K562 (cell line): ENCODE data around the gene QRICH1. TPM values are rescaled to one million over a fixed set of nuclear protein-coding genes. Genes with fewer than 3 reads are reported as not detected.

Experiments used
- ATAC-seq: fragments of 200-7000 bp; cut with Tn5 transposase; 3 replicates; pipeline ENCODE4 v1.9.1; 2020; ENCODE audit warnings: moderate library complexity
- BruUV-seq: library from RNA; stranded (reverse); fragments of 400-500 nt; replicated peaks from 2 replicates; lab custom pipeline; 2021; lab: Mats Ljungman, UMichigan
- CTCF ChIA-PET: fragments of 300-600 bp; formaldehyde crosslinking; extraction: SDS; loops from one replicate; lab custom pipeline; 2021; ENCODE audit warnings: low intra/inter-chr PET ratio; lab: Yijun Ruan, JAX
- POLR2A ChIA-PET: fragments of 300-600, 350-650 bp; sonication (Branson Sonifier 250); formaldehyde crosslinking; extraction: SDS; loops from one replicate; lab custom pipeline; 2021; ENCODE audit warnings: antibody characterized with exemption, inconsistent platforms; lab: Yijun Ruan, JAX
- DNase-seq, 4 experiments: peaks; one replicate each; pipeline versions ENCODE4 v3.0.0 to v3.0.0-alpha.2; 2011 to 2018; ENCODE audit warnings: low spot score in 3 of 4, mixed read lengths in 3 of 4; ENCODE audit errors: extremely low read depth in 1 of 4
- FAIRE-seq: peaks from 2 replicates; lab custom pipeline; 2011; peaks lifted over from hg19 to GRCh38; lab: Jason Lieb, UNC
- H2AFZ ChIP-seq: 2 replicates; pipeline ENCODE4 v1.6.0; 2011; ENCODE audit warnings: low read depth, low read length, control low read depth, inconsistent platforms
- H3K27ac ChIP-seq: fragments of 200-600 bp; 3 replicates; pipeline ENCODE4 v1.8.0; 2011; ENCODE audit warnings: low read depth, mild to moderate bottlenecking, control low read depth, inconsistent platforms, low read length, moderate library complexity, mixed read lengths; ENCODE audit errors: extremely low read depth
- H3K27me3 ChIP-seq, 2 experiments: fragments of 300-600 bp in 1 of 2; 2 replicates in 1 of 2; 3 replicates in 1 of 2; pipeline versions ENCODE4 v1.6.0 to v1.8.0; 2011; ENCODE audit warnings: inconsistent platforms in 2 of 2, low read length in 2 of 2, mild to moderate bottlenecking in 1 of 2, mixed read lengths in 1 of 2, moderate library complexity in 1 of 2; ENCODE audit not compliant: control insufficient read depth in 2 of 2, insufficient read depth in 2 of 2
- H3K36me3 ChIP-seq: fragments of 300-600 bp; 3 replicates; pipeline ENCODE4 v1.8.0; 2011; ENCODE audit warnings: mild to moderate bottlenecking, low read length, inconsistent platforms; ENCODE audit not compliant: control insufficient read depth, insufficient read depth
- H3K4me1 ChIP-seq, 2 experiments: fragments of 200-600 bp in 1 of 2; replicated peaks in 1 of 2; 2 replicates in 1 of 2; 3 replicates in 1 of 2; pipeline versions ENCODE4 v1.5.1 to v1.8.0; 2011; ENCODE audit warnings: inconsistent platforms in 2 of 2, low read length in 2 of 2, mild to moderate bottlenecking in 1 of 2, mixed read lengths in 1 of 2, moderate library complexity in 1 of 2; ENCODE audit not compliant: control insufficient read depth in 2 of 2, insufficient read depth in 2 of 2
- H3K4me2 ChIP-seq: 2 replicates; pipeline ENCODE4 v1.6.1; 2011; ENCODE audit warnings: low read length, control low read depth, inconsistent platforms, mixed read lengths; ENCODE audit not compliant: insufficient read depth
- H3K4me3 ChIP-seq: fragments of 200-600 bp; sonication (generic), shearing (Covaris generic); 2 replicates; pipeline ENCODE4 v1.5.1; 2016; ENCODE audit warnings: control low read depth, inconsistent platforms
- H3K79me2 ChIP-seq: fragments of 200-600 bp; 3 replicates; pipeline ENCODE4 v1.8.0; 2011; ENCODE audit warnings: low read length, inconsistent platforms; ENCODE audit not compliant: control insufficient read depth, insufficient read depth
- H3K9ac ChIP-seq, 2 experiments: 2 replicates each; pipeline versions ENCODE4 v1.6.0 to v1.6.1; 2011; ENCODE audit warnings: low read depth in 2 of 2, low read length in 2 of 2, control low read depth in 1 of 2, inconsistent platforms in 1 of 2, mild to moderate bottlenecking in 1 of 2, mixed read lengths in 1 of 2; ENCODE audit not compliant: insufficient read depth in 1 of 2
- H3K9me1 ChIP-seq: one replicate; pipeline ENCODE4 v1.6.0; 2011; ENCODE audit warnings: inconsistent platforms, mild to moderate bottlenecking, low read length, moderate library complexity; ENCODE audit not compliant: control insufficient read depth, insufficient read depth
- H3K9me3 ChIP-seq: replicated peaks from 2 replicates; pipeline ENCODE4 v1.5.1; 2011; ENCODE audit warnings: low read depth, low read length, inconsistent platforms; ENCODE audit not compliant: control insufficient read depth, insufficient read depth
- H4K20me1 ChIP-seq: replicated peaks from 2 replicates; pipeline ENCODE4 v1.6.1; 2011; ENCODE audit warnings: low read length, inconsistent platforms, mixed read lengths; ENCODE audit not compliant: control insufficient read depth, insufficient read depth
- ATF1 ChIP-seq, 2 experiments: fragments of 450-650 bp in 1 of 2; IDR thresholded peaks; 2 replicates each; pipeline ENCODE4 v1.6.1; 2016; ENCODE audit warnings: missing compliant biosample characterization in 1 of 2, missing genetic modification characterization in 1 of 2
- E2F6 ChIP-seq, 2 experiments: IDR thresholded peaks; 2 replicates each; pipeline ENCODE4 v1.6.1; 2011; ENCODE audit warnings: borderline replicate concordance in 1 of 2, control low read depth in 1 of 2, low read depth in 1 of 2, low read length in 1 of 2, mild to moderate bottlenecking in 1 of 2, mixed read lengths in 1 of 2, moderate library complexity in 1 of 2; ENCODE audit not compliant: insufficient read depth in 1 of 2, insufficient read length in 1 of 2, poor library complexity in 1 of 2, severe bottlenecking in 1 of 2; ENCODE audit errors: extremely low read depth in 1 of 2
- E4F1 ChIP-seq: fragments of 250-450 bp; sonication (Bioruptor Pico); IDR thresholded peaks from 2 replicates; pipeline ENCODE4 v1.5.0; 2021; ENCODE audit warnings: mild to moderate bottlenecking, borderline replicate concordance
- WGBS: fragments of 100-300 bp; shearing (Covaris generic); methylation state at CpG from one replicate; pipeline ENCODE4 v1.1.6; 2016; ENCODE audit warnings: low coverage, mixed read lengths; ENCODE audit not compliant: insufficient coverage; ENCODE audit errors: missing lambda C conversion rate; 5-methylcytosine and 5-hydroxymethylcytosine counted together
- in situ Hi-C: fragments of 300-500 bp; cut with MboI; formaldehyde crosslinking; loops from 4 replicates; pipeline ENCODE4 v1.15.0; 2018; ENCODE audit warnings: inconsistent platforms, mixed read lengths
- intact Hi-C: fragments of 100-400 bp; cut with micrococcal nuclease; formaldehyde crosslinking; loops from 2 replicates; pipeline ENCODE4 v1.14.2; 2022
- polyA plus RNA-seq, 8 experiments: library from polyadenylated mRNA; depleted of rRNA in 4 of 8; stranded (reverse) in 5 of 8; unstranded in 3 of 8; fragments of >200 nt; fragmentation: Nextera tagmentation in 2 of 8; fragmentation: Illumina TruSeq in 1 of 8; extraction: Ambion mirVana in 2 of 8; extraction: Trizol in 1 of 8; gene quantifications; 2 replicates each; pipeline versions ENCODE4 v1.2.1 to v1.2.3, GENCODE V29; 2011 to 2014; ENCODE audit warnings: inconsistent platforms in 1 of 8, missing spikeins in 1 of 8
- total RNA-seq, 7 experiments: library from RNA; depleted of rRNA in 6 of 7; stranded (reverse); fragments of >200 nt in 6 of 7; fragmentation: Illumina TruSeq in 2 of 7; extraction: Trizol in 2 of 7; gene quantifications; 2 replicates each; pipeline versions ENCODE4 v1.2.1 to v1.2.3, GENCODE V29; 2011 to 2021; ENCODE audit warnings: low replicate concordance in 1 of 7

QRICH1 gene
- total and polyA plus RNA-seq, 9 of the 15 experiments (the other 6 are each of a cell fraction or from before 2014, with no cell fraction given): 20.1 to 99.2 (median 56.7) TPM

DNA sequence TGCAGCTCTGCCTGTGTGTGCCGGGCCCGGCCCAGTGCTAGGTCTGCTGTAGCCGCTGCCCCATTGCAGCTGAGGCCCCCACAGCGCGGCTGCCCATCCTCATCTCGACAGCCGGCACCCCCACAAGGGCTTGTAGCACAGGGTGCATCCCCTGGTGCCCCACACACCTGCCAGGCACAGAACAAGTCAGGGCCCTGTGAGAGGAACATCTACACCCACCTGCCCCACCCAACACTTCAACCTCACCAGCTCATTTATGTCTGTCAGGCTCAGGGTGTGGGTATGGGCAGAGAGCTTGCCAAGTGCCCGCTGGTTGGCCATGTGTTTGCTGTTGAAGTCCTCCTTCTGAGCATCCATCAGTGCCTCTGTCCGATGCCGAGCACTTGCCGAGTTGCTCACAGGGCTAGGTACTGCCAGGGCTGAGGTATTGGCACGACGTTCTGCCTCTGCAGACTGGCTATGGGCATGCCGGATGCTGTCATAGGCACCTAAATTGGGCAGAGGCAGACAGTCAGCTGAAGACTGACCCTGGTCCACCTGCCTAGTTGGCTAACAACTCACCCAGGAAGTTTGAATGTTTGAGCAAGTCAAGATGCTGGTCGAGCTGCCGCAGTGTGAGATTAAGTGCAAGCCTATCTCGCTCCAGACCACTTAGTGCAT, 29.1 kb upstream of the QRICH1 start (continued):
- TF ChIP-seq E4F1 (CRISPR knock-in tag): no peak
- TF ChIP-seq, all 486 proteins: peak for 0

DNA sequence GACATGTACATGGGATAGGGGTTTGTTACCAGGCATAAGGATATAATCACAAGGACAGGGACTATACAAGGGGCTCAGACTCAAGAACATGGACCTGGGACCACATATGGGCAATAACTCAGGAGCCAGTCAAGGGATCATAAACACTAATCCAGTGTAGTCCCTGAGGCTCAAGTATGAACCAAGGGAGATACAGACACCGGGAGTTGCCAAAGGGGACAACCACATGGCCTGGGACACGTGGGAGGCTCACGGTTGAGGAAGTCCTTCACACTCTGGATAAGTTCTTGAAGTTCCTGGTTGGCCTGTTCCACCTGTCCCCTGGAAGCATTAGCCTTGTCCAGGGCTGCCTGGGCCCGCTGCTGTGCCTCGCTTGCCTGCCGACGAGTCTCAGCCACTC, 28.6 kb upstream of the QRICH1 start:
- CTCF ChIA-PET: no interaction called here
- H3K4me3 ChIP-seq: no peak overlapping the region
- in situ Hi-C loops: no loop called here

More for the DNA sequence above, 28.6 kb upstream of the QRICH1 start:
- TF ChIP-seq E2F6 (IDR thresholded peaks at IDR 0.05; ENCODE audit: borderline replicate concordance in 1 of 2, extremely low read depth in 1 of 2, insufficient read depth in 1 of 2, insufficient read length in 1 of 2, low read depth in 1 of 2, low read length in 1 of 2, poor library complexity in 1 of 2, severe bottlenecking in 1 of 2) (peak in 1 of 2 experiments; percentile 10), ATF1 (CRISPR knock-in tag; IDR thresholded peaks at IDR 0.05) (no peak), ATF1 (tag; IDR thresholded peaks at IDR 0.05) (no peak)
- intact Hi-C loops: no loop called here
- 74% methylated on average over 7 of the region's 7 CpGs for WGBS
- no peaks in the 10 kb centered on the region for H4K20me1 ChIP-seq
- no peak overlapping the region for H2AFZ ChIP-seq
- no peaks in the 10 kb centered on the region for H3K9me3 ChIP-seq
- FAIRE-seq (no peak), DNase-seq (no peak), ATAC-seq (no peak)
- H3K4me1 ChIP-seq: peaks cover 9 to 39% of the 10 kb centered on the region in 2 experiments; a peak in 4 of 5 replicates
- no peaks in the 10 kb centered on the region for H3K9me1 ChIP-seq
- peak overlapping the region in 1 of 2 experiments; percentile 64; a peak in 1 of 4 replicates for H3K9ac ChIP-seq
- no peaks in the 10 kb centered on the region for H3K27me3 ChIP-seq
- POLR2A ChIA-PET: interaction anchor here (0.6 to 2.1 kb wide), 2 partner anchors 10 to 45 kb away, joined by 3 to 5 read pairs; partner anchors contain the start of gene LAMB2
- peaks cover 21% of the 10 kb centered on the region; the same call in 2 of the 3 replicates for H3K36me3 ChIP-seq
- H3K79me2 ChIP-seq: peaks cover 20% of the 10 kb centered on the region
- BruUV-seq: no TSS peak
- no peak overlapping the region for H3K4me2 ChIP-seq
- no peak overlapping the region for H3K27ac ChIP-seq
